ENCODE data around the gene TECRL.

TECRL gene, protein sequence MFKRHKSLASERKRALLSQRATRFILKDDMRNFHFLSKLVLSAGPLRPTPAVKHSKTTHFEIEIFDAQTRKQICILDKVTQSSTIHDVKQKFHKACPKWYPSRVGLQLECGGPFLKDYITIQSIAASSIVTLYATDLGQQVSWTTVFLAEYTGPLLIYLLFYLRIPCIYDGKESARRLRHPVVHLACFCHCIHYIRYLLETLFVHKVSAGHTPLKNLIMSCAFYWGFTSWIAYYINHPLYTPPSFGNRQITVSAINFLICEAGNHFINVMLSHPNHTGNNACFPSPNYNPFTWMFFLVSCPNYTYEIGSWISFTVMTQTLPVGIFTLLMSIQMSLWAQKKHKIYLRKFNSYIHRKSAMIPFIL

DNA sequence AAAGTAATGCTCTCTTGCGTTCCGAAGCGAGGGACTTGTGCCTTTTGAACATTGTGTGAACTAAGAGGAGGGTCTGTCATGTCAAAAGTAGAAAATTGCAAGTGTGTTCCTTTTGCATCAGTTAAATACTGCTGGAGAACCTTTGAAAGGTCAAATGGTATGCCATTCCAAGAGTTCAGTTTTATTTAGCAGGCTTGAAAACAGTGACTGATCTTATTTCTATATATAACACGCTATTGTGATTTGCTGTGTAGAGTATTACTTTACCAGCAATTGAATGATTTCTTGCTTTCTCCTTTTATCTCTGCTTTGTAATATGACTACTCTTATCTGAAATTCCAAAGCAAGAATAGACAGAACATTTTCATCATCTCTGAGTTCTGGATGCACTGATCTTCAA, at the start of gene TECRL:
Gene TECRL (minus strand): TSS at position 151 of the 400 bp plus-strand sequence. CDS start 99 bp downstream, at position 52.
- TF ChIP-seq, protein P1, sequence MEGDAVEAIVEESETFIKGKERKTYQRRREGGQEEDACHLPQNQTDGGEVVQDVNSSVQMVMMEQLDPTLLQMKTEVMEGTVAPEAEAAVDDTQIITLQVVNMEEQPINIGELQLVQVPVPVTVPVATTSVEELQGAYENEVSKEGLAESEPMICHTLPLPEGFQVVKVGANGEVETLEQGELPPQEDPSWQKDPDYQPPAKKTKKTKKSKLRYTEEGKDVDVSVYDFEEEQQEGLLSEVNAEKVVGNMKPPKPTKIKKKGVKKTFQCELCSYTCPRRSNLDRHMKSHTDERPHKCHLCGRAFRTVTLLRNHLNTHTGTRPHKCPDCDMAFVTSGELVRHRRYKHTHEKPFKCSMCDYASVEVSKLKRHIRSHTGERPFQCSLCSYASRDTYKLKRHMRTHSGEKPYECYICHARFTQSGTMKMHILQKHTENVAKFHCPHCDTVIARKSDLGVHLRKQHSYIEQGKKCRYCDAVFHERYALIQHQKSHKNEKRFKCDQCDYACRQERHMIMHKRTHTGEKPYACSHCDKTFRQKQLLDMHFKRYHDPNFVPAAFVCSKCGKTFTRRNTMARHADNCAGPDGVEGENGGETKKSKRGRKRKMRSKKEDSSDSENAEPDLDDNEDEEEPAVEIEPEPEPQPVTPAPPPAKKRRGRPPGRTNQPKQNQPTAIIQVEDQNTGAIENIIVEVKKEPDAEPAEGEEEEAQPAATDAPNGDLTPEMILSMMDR (IDR thresholded peaks at IDR 0.05; ENCODE audit: control insufficient read depth, insufficient read depth, low read depth, low read length, missing control alignments): no peak
- H3K4me3 ChIP-seq (ENCODE audit: control insufficient read depth, low read depth, low read length): no peak within 1 kb of the TSS

DNA sequence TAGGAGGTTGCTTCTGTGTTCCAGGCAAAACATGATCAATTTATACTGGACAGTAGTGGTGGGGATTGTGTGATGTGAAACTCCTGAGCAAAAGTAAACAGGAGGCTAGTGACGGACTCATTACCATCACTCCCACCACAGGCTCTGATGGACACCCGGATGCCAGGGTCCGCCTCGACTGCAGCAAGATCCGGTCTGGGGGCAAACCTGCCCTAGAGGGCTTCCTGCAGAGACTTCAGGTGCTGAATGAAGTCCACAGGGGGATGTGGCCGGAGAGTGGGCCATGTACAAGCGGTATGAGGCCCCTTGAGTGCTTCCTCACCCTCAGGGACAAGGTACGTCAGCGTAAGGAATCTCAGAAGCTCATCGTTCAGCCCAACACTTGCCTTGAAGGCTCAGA, 23.4 kb upstream of the TECRL start:
- H3K4me3 ChIP-seq (ENCODE audit: control insufficient read depth, low read depth, low read length): no peak overlapping the region
- TF ChIP-seq, protein P1 (IDR thresholded peaks at IDR 0.05; ENCODE audit: control insufficient read depth, insufficient read depth, low read depth, low read length, missing control alignments): no peak
- DNase-seq (ENCODE audit: low read depth): no peak

More for the DNA sequence above, at the start of gene TECRL:
- DNase-seq (ENCODE audit: low read depth): no peak

DNA sequence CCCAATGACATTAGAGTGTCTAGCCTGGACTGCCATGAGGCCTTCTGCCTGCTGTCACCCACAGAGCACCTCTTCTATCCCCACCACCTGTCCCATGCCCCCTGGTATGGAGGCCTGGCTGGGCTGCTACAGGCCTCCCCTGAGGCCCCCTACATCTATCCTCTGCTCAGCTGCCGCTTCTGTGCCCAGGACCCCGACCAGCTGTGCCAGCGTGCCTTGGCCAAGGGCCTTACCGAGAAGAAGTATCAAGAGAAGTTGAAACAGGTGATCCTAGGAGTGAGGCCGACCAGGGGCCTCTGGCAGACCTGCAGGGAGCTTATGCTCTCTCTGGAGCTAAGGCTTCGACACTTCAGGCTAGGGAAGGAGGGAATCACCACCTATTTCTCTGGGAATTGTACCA, 21.7 kb upstream of the TECRL start:
- no peak overlapping the region for H3K4me3 ChIP-seq (ENCODE audit: control insufficient read depth, low read depth, low read length)
- no peak for DNase-seq (ENCODE audit: low read depth)
- TF ChIP-seq, protein P1 (IDR thresholded peaks at IDR 0.05; ENCODE audit: control insufficient read depth, insufficient read depth, low read depth, low read length, missing control alignments): no peak

DNA sequence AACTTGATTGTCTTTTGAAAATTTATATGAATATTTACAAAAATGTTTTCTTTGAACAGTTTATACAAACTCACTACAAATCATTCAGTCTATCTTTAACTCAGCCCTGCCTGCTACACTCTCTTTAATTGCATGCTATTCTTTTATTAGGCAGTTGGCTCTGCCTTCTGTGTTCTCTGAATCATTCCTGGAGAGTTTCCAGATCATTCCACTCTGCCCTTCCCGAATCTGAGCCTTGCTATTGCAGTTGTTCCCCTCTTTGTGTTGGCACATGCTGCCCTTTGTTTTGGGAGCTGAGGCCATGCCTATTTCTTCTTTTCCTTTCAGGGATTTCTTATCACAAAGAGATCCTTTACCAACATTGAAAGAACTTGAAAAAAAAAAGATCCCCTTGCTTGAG, 8.7 kb upstream of the TECRL start:
- H3K4me3 ChIP-seq (ENCODE audit: control insufficient read depth, low read depth, low read length): no peak overlapping the region
- TF ChIP-seq, protein P1 (IDR thresholded peaks at IDR 0.05; ENCODE audit: control insufficient read depth, insufficient read depth, low read depth, low read length, missing control alignments): no peak
- no peak for DNase-seq (ENCODE audit: low read depth)

DNA sequence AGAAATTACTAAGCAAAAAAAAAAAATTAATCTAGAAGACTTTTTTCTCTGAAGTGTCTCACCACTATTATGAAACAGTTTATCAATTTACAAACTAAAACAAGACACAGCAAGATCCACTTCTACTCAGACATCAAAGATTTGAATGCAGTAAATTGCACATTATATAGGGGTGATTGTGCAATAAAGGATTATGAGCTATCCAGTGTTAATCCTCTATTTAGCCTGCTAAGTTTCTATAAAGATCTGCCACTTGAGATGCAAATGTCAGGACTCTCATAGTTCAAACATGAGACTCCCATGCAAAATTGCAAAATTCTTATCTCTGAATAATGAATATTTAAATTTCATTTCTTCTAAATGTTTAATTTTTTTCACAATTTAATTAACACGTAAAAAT, 2.2 kb downstream of the TECRL start:
- TF ChIP-seq, protein P1 (IDR thresholded peaks at IDR 0.05; ENCODE audit: control insufficient read depth, insufficient read depth, low read depth, low read length, missing control alignments): no peak
- no peak for DNase-seq (ENCODE audit: low read depth)
- H3K4me3 ChIP-seq (ENCODE audit: control insufficient read depth, low read depth, low read length): no peak overlapping the region

DNA sequence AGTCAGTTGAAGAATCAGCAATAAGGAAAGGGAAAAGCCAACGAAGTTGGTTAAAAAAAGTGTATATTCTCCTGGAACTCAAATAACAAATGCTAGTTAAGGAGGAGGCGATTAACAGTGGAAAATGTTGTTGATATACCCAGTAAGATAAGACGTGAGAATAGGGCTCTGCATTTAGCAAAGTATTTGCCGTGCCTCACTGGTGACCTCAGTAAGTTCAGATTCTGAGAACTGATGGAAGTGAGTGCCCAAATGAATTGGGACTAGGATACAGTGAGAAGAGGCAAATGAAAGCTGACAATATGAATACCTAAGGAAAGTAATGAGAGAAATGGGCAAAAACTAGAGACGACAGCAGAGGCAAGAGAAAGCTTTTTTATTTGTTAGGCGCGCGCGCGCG, 3.5 kb downstream of the TECRL start:
- TF ChIP-seq, protein P1 (IDR thresholded peaks at IDR 0.05; ENCODE audit: control insufficient read depth, insufficient read depth, low read depth, low read length, missing control alignments): no peak
- H3K4me3 ChIP-seq (ENCODE audit: control insufficient read depth, low read depth, low read length): no peak overlapping the region
- DNase-seq (ENCODE audit: low read depth): no peak

Measured in AG09309 (cell line).